ENCODE results near the gene TMOD3. TPM values are rescaled to one million over a fixed set of nuclear protein-coding genes. Genes with fewer than 3 reads are reported as not detected.
"Not testable (repeated sequence)": the region's sequence is repeated elsewhere in the genome, so short reads cannot be mapped to it uniquely, and the experiment has no call there.

TMOD3 gene
- total RNA-seq, 1 experiment from 2014 or later = 44.3 TPM

DNA sequence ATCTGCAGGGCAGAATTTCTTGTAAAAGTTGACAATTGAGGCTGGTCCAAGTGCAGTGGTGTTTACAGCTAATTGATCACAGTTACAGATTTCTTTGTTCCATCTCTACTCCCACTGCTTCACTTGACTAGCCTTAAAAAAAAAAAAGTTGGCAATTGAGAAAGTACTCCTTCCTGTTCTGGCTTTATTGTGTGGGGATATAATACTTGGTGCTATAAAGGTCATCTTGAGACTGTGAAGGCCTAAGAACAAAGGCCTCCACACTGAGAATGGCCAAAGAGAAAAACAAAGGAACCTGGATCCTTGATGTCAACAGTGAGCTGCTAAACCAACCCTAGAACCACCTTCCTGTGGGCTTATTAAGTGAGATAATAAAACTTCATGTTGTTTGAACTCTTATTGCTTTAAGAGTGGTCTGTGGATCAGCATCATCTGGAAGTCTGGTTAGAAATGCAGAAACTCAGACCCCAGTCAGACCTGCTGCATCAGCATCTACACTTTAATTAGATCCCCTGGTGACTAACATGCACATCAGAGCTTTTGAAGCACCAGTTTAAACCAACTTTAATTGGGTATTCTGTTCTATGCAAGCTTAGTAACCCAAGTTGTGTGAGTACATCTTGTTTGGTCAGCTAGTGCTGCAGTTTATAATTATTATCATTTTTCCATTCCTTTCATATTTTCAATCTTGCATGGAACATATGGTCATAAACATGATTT, 55.2 kb downstream of the TMOD3 start:
- in situ Hi-C loops (cut with HindIII; ENCODE audit: low pct_unique_long_range_greater_than_20kb, low sequenced_read_pairs) = no loop called here
- no peak for DNase-seq (ENCODE audit: low read depth)

DNA sequence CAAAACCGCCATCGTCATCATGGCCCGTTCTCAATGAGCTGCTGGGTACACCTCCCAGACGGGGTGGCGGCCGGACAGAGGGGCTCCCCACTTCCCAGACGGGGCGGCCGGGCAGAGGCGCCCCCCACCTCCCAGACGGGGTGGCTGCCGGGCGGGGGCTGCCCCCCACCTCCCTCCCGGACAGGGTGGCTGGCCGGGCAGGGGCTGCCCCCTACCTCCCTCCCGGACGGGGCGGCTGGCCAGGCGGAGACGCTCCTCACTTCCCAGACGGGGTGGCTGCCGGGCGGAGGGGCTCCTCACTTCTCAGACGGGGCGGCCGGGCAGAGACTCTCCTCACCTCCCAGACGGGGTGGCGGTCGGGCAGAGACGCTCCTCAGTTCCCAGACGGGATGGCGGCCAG, 56.3 kb downstream of the TMOD3 start:
- DNase-seq (ENCODE audit: low read depth); in situ Hi-C loops (cut with HindIII; ENCODE audit: low pct_unique_long_range_greater_than_20kb, low sequenced_read_pairs): not testable (repeated sequence)

DNA sequence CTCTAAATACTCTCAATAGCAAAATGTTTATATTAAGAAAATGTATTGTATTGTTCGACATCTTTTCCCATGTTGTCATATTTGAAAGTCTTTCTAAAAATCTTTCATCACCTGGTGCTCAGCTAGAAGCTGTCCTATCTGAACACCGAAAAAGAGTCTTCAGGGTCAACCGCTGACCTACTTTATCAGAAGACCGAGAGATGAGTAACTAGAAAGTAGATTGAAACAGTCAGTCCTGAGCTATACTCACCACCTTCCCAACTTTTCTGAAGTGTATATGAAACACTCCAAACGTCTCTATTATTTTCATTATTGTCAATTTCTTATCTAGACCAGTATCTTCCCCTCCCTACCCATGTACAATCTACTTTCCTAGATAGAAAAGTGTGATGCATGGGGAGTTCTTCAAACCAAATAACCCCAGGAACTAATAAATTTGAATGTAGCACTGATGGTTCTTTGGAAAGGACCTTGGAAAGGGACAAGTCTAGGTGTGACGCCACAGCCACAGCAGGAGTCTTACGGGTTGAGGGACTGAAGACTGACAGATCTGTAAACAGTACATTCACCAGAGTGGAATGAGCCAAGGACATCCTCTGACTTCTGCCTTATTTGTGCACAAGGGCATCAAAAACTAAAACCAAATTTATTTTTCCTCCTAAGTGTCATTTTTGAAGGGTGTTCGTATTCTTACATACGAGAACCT, 58.6 kb downstream of the TMOD3 start:
- DNase-seq (ENCODE audit: low read depth) = no peak

DNA sequence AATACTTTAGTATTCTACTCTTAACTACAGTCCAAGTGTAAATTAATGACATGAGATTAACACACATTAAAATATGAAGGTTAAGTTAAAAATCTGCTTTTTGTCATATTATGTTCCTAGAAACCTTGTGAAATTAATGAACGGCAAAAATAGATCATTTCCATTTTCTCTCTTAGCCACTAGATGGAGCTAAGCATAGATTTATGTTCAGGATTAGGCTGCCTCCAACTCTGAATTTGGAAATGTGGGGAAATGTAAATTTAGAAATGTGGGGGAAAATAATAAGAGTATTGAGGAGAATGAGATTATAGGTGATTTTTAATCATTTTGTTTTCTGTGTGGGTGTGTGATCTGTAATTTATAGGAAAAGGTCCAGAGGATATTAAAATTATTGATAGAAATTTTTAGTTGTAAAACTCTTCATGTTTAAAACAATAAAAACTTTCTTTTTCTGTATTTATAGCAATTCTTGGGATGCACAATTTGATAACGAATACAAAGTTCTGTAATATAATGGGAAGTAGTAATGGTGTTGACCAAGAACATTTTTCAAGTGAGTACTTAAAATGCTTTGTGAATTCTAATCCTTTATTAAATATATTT, 59.2 kb downstream of the TMOD3 start:
- in situ Hi-C loops (cut with HindIII; ENCODE audit: low pct_unique_long_range_greater_than_20kb, low sequenced_read_pairs) = no loop called here
- no peak for DNase-seq (ENCODE audit: low read depth)

More for the DNA sequence above, 58.6 kb downstream of the TMOD3 start:
- in situ Hi-C loops (cut with HindIII; ENCODE audit: low pct_unique_long_range_greater_than_20kb, low sequenced_read_pairs) = no loop called here

DNA sequence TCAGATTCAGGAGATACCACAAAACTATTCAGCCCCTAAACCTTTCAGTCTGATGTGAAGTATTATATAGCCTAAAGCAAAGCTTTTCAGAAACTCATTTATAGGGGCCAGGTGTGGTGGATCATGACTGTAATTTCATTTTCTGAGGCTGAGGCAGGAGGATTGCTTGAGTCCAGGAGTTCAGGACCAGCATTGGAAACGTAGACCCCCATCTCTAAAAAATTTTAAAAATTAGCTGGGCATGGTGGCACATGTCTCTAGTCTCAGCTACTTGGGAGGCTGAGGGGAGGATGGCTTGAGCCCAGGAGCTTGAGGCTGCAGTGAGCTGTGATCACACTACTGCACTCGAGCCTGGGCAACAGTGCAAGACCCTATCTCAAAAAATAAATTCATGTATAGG, 60.0 kb downstream of the TMOD3 start:
- no peak for DNase-seq (ENCODE audit: low read depth)
- in situ Hi-C loops (cut with HindIII; ENCODE audit: low pct_unique_long_range_greater_than_20kb, low sequenced_read_pairs) = no loop called here

DNA sequence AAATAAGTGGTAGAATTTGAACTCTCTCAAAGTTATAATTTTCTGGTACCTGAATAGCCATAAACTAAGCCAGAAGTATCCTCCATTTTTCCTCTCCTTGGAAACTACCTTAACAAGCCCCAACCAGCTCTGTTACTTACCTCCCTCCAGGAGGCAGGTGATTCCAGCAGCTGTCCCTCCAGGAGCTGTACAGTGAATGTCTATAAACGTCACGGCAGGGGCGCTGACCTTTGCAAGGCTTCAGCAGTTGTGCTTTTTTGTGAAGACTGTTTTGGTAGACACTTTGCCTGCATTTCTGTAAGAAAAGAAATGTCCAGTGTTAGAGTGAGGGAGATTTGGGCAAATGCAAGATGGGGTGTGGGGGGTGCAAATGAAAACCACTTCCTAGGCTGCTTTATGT, 75.0 kb downstream of the TMOD3 start:
- DNase-seq (ENCODE audit: low read depth) = no peak
- in situ Hi-C loops (cut with HindIII; ENCODE audit: low pct_unique_long_range_greater_than_20kb, low sequenced_read_pairs) = no loop called here

DNA sequence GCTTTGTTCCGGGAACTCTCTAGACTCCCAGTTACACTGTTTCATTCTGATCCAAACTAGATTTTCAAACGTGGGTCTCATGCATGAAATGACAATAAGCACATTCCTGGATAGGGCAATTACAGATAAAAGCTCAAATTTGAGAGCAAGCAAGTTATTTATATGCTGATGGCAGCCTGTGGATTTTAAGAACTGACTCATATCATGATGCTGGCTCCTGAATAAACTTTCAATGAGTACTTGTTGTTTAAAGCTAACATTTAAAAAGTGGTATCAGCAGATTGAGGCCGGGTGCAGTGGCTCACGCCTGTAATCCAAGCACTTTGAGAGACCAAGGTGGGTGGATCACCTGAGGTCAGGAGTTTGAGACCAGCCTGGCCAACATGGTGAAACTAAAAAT, 75.5 kb downstream of the TMOD3 start:
- in situ Hi-C loops (cut with HindIII; ENCODE audit: low pct_unique_long_range_greater_than_20kb, low sequenced_read_pairs) = no loop called here
- no peak for DNase-seq (ENCODE audit: low read depth)

DNA sequence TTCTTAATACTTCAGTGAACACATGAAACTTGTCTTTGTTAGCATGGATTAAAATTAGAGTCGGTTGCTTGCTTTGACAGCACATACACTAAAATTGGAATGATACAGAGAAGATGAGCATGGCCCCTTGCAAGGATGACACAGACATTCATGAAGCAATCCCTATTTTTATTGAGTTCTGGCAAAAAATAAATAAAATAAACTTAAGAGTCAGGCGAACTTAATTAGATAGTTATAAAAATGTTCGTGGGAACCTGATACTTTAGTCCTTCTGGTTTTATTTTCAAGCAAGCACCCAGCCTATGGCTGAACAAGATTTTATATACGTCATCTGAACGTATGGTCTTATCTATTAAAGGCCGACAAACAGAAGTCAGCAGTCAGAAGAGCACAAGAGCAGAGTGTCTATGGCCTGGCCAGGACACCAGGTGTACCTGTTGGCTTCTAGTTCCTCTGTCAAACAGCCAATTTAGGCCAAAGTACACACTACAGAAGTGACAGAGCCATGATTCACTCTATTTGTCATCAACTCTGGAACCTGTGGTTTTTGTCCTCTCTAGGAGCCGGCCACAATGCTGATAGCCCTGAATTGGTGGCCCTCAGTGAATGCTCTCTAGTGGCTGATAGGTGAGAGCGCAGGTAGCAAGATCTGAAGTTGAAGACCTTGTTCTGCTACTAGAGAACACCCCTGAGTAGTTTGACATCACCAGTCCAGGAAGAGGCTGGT, 77.8 kb downstream of the TMOD3 start:
- DNase-seq (ENCODE audit: low read depth) = peak; percentile 82
- in situ Hi-C loops (cut with HindIII; ENCODE audit: low pct_unique_long_range_greater_than_20kb, low sequenced_read_pairs) = no loop called here

DNA sequence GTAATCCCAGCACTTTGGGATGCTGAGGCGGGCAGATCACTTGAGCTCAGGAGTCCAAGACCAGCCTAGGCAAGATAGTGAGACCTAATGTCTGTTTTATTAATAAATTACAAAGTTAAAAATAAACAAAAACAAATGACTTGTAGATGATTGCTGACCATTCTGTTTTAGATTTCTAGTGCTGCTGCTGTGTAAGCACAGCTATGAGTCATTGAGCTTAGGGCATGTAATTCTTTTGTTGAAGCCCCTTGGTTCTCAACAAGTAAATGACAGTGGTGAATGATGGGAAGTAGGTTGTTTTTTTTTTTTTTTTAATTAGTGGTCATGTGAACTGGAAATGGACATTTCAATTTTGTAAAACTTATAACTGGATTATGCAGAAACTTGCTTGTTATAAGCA, 78.9 kb downstream of the TMOD3 start:
- in situ Hi-C loops (cut with HindIII; ENCODE audit: low pct_unique_long_range_greater_than_20kb, low sequenced_read_pairs) = no loop called here
- peak; percentile 40 for DNase-seq (ENCODE audit: low read depth)

DNA sequence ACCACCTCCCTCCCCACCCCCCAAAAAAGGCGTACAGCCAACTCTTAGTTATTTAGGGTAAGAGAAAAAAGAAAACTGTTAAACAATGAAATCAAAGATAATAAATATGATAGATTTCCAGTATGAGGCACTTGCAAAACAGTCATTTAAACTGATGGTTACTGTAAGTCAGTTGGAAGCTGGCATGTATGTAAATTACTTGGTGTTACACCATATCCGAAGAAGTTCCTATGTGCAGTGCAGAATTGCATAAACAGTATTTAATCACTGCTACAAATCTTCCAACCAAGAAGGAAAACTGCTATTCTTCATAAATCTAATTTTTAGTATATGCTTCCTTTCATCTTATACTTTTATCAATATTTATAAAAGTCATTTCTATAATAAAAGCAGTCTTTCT, 80.1 kb downstream of the TMOD3 start:
- no peak for DNase-seq (ENCODE audit: low read depth)
- in situ Hi-C loops (cut with HindIII; ENCODE audit: low pct_unique_long_range_greater_than_20kb, low sequenced_read_pairs) = no loop called here

DNA sequence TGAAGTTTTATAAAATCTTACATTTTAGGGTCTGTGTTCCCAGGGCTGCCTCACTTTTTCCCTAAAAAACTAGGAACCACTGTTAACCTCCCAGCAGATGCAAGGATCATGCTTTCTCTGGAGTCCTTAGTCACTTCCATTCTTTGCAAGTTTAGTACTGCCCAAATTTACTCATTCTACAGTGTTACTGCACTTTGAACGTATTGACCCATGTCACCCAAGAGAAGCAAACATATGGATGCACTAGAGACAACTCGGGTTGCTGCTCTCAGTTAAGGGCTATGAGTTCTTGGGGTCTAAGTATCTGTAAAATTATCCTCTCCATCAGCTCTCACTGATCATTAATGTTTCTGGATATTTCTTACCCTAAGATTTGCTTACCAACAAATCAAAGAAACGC, 83.1 kb downstream of the TMOD3 start:
- in situ Hi-C loops (cut with HindIII; ENCODE audit: low pct_unique_long_range_greater_than_20kb, low sequenced_read_pairs) = no loop called here
- DNase-seq (ENCODE audit: low read depth) = no peak

DNA sequence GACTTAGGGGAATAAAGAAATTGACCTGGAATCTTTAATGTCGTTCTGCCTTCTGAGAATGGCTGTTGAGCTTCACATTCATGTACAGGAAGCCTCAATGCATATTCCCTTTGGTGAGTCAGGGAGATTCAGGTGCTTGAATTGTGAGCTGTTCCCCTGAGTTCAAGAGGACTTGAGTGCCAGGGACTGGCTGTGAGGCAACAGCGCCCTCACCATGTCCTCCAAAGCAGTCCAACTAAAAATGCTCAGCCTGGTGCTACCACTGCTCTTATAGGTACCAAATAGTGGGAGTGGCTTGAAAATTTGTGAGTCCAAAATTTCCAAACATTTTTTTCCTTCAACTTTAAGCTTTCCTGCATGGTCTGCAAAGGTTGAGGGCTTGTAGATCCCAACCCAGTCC, 88.0 kb downstream of the TMOD3 start:
- no peak for DNase-seq (ENCODE audit: low read depth)
- in situ Hi-C loops (cut with HindIII; ENCODE audit: low pct_unique_long_range_greater_than_20kb, low sequenced_read_pairs) = no loop called here

DNA sequence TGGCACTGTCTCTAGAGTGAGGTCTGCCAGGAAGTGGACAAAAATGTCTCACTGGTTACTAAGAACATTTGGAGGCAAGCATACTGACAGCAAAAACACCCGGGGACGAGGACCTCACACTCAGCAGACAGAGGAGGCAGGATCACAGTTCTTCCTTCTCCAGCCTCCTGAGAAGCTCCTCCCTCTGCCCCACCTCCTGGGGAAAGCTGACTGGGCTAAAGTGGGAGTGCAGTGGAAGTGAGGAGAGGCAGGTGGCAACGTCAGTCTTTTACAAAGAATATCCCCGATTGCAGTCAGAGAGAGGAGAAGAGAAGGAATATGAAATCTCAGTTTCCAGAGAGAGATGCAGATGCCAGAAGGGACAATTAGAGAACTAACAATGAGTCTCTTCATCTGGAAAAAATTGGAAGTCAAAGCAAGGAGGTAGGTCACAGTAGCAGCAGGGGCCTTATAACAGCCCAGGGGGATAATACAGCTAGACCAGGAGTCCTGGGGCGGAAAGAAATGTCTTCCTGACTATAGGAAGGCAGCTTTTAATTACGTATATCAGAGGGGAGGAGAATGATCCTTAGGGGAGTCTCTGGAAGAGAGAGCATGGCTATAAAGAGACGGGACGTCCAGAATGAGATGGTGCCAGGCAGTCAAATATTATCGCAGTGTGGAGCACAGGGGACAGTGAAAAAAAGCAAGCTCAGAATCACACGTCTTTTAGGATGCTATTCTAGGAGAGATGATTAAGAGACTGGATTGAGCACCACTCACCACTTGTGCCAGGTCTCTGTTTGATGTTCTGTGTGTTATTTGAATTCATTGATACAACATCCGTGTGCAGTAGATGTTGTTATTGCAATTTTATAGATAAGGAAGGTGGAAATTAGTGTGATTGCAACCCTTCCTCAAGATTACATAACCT, 95.0 kb downstream of the TMOD3 start:
- no peak for DNase-seq (ENCODE audit: low read depth)
- in situ Hi-C loops (cut with HindIII; ENCODE audit: low pct_unique_long_range_greater_than_20kb, low sequenced_read_pairs) = no loop called here

DNA sequence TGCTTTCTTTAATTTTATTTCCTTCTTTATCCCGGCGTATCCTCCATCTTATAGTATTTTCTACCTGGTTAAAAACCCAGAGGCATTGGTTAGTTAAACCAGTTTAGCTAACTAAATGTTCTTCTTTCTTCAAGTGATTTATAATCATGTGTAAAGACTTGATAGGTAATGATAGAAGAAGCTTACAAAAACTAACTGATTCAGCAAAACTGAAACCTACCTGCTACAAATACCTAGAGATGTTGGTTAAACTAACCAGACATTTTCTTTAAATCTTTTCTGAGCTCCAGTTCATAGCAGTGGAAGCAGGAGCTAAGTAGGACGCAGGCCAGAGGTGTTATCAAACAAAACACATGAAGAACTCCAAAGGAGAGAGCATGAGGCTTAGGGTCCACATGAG, 97.4 kb downstream of the TMOD3 start:
- DNase-seq (ENCODE audit: low read depth) = no peak
- in situ Hi-C loops (cut with HindIII; ENCODE audit: low pct_unique_long_range_greater_than_20kb, low sequenced_read_pairs) = no loop called here

DNA sequence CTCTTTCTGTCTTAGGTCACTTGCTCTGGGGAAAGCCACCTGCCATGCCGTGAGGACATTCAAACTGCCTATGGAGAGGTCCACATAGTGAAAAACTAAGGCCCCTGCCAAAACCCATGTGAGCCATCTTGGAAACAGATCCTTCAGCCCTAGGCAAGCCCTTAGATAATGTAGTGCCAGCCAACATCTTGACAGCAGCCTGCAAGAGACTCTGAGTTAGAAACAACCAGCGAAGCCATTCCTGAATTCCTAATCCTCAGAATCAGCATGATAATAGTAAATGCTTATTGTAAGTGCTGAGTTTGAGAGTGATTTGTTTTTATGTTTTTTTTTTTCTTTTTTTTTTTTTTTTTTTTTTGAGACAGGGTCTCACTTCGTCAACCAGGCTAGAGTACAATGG, 101.6 kb downstream of the TMOD3 start:
- in situ Hi-C loops (cut with HindIII; ENCODE audit: low pct_unique_long_range_greater_than_20kb, low sequenced_read_pairs) = no loop called here
- no peak for DNase-seq (ENCODE audit: low read depth)

DNA sequence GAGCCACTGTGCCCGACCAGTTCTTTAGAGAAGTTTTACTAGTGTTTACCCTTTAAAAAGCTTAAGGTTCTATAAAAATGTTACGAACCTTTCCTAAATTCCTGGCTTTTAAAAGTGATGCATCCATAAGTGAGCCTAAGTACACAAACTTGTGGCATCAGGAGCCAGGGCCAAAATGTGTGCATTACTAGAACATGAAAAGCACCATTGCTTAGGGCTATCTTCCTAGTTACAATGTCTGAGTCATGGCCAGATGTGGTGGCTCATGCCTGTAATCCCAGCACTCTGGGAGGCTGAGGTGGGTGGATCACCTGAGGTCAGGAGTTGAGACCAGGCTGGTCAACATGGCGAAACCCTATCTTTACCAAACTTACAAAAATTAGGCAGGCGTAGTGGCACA, 102.2 kb downstream of the TMOD3 start:
- in situ Hi-C loops (cut with HindIII; ENCODE audit: low pct_unique_long_range_greater_than_20kb, low sequenced_read_pairs) = no loop called here
- no peak for DNase-seq (ENCODE audit: low read depth)

DNA sequence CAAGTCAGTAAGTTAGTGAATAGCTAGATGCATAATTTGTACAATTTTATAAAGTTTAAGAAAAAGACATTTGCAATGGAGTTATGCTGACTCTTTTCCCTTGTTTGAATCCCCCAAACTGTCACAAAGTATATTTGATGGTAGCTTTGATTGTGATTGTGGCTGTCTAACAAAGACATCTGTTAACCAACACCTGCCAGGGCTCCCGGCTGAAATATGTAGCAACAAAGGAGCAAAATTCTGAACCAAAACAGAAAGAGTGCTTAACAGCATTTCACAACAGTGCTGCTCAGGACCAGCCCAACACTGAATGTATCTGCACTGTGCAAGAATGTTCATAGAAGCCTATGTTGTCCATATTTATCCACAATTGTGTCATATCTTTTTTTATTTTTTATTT, 102.7 kb downstream of the TMOD3 start:
- in situ Hi-C loops (cut with HindIII; ENCODE audit: low pct_unique_long_range_greater_than_20kb, low sequenced_read_pairs) = no loop called here
- no peak for DNase-seq (ENCODE audit: low read depth)

DNA sequence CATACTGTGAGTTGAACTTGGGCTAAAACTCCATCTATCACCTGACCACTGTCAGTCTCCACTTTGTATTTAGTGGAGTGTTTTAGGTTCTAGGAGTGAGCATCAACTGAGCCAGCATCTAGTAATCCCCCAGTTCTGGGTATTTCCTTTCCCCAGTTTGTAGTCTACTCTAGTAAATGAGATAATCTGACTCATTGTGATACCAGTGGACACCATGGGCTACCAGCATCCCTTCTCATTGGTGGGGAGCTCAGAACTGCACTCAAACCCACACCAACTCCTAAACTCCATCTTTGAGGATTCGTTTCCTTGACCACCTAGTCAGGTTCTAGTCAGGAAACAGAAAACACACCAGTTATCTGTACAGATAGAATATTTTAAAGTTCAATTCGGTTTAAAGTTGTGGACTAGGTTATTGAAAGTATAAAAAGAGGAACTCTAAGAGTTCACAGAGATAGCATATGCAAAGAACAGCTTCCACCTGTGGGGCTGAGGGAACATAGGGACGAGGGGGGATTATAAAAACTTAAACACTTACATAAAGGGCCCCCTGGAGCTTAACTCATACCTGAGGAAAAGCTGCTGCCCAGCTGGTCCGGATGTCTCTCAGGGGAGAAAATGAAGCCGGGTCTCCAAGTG, 106.1 kb downstream of the TMOD3 start:
- in situ Hi-C loops (cut with HindIII; ENCODE audit: low pct_unique_long_range_greater_than_20kb, low sequenced_read_pairs) = no loop called here
- DNase-seq (ENCODE audit: low read depth) = no peak
